ENCODE data around the gene SDK1. TPM values are rescaled to one million over a fixed set of nuclear protein-coding genes. Genes with fewer than 3 reads are reported as not detected.

The SDK1 gene
- total and polyA plus RNA-seq, 2 donors (not counting 3 experiments of a cell fraction or from before 2014, with no cell fraction given) = 1.6 to 3.9 TPM

DNA sequence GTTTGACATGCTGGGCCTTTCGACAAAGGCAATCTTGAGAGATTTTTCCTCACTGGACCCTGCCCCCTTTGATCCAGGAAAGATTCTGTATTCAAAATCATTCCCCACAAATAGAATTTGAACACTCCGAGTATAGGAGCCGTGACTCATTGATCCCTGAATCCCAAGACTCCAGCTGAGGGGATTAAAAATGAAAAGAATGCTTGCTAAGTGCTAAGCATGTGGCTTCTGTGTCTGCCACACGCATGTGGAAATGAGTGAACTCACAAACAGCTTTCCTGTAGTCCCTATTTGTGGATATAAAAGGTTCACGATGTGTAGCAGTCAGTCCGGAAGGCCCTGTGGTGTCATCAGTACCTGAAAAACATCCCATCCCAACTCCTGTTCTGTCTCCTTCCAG lies 674.3 kb downstream of the SDK1 start:
- FAIRE-seq (no peak), DNase-seq (ENCODE audit: low read depth, low spot score) (no peak)
- Histone ChIP-seq H3K27me3 (ENCODE audit: control insufficient read depth in 2 of 2, insufficient read depth in 2 of 2, low read length in 2 of 2) (no peaks in the 10 kb centered on the region), H3K79me2 (ENCODE audit: control insufficient read depth, insufficient read depth, low read length) (no peaks in the 10 kb centered on the region), H3K9me3 (replicated peaks; ENCODE audit: control insufficient read depth, insufficient read depth, low read length) (no peaks in the 10 kb centered on the region), H3K27ac (ENCODE audit: insufficient read depth, low read depth, low read length) (no peak overlapping the region), H3K4me3 (replicated peaks in 1 of 3; ENCODE audit: insufficient read depth in 1 of 3, low read depth in 1 of 3, low read length in 3 of 3) (no peak overlapping the region), H3K9ac (replicated peaks; ENCODE audit: extremely low read depth, insufficient read depth, low read length) (no peak overlapping the region), H3K9me1 (replicated peaks; ENCODE audit: control insufficient read depth, extremely low read depth, insufficient read depth, low read length) (no peaks in the 10 kb centered on the region), H2AFZ (ENCODE audit: low read depth, low read length) (no peak overlapping the region), H4K20me1 (replicated peaks; ENCODE audit: control insufficient read depth, extremely low read depth, insufficient read depth, low read length) (no peaks in the 10 kb centered on the region), H3K4me2 (ENCODE audit: insufficient read depth, low read length) (no peak overlapping the region), H3K4me1 (ENCODE audit: control insufficient read depth, extremely low read depth, insufficient read depth, low read length) (peaks cover 11% of the 10 kb centered on the region), H3K36me3 (ENCODE audit: control insufficient read depth in 2 of 2, extremely low read depth in 1 of 2, insufficient read depth in 2 of 2, low read length in 2 of 2) (no peaks in the 10 kb centered on the region)
- intact Hi-C loops (cut with micrococcal nuclease) = no loop called here
- BruUV-seq (replicated peaks) = no TSS peak
- ChIA-PET POLR2A (no interaction called here), CTCF (no interaction called here)
- TF ChIP-seq MYC (IDR thresholded peaks at IDR 0.05; ENCODE audit: low read depth, low read length) = no peak
- TF ChIP-seq JUN (IDR thresholded peaks at IDR 0.05; ENCODE audit: borderline replicate concordance, insufficient read depth, insufficient read length, low read depth) = no peak
- TF ChIP-seq, protein P1, sequence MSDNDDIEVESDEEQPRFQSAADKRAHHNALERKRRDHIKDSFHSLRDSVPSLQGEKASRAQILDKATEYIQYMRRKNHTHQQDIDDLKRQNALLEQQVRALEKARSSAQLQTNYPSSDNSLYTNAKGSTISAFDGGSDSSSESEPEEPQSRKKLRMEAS (IDR thresholded peaks at IDR 0.05; ENCODE audit: insufficient read depth, insufficient read length) = no peak
- TF ChIP-seq GATA2 (IDR thresholded peaks at IDR 0.05; ENCODE audit: insufficient read depth, insufficient read length, low read depth, low read length) = no peak
- no peak for TF ChIP-seq POLR2A (IDR thresholded peaks at IDR 0.05; ENCODE audit: low read depth, low read length)
- TF ChIP-seq POLR2AphosphoS5 (IDR thresholded peaks at IDR 0.05; ENCODE audit: insufficient read depth, low read depth, low read length) = no peak
- TF ChIP-seq, protein P2, sequence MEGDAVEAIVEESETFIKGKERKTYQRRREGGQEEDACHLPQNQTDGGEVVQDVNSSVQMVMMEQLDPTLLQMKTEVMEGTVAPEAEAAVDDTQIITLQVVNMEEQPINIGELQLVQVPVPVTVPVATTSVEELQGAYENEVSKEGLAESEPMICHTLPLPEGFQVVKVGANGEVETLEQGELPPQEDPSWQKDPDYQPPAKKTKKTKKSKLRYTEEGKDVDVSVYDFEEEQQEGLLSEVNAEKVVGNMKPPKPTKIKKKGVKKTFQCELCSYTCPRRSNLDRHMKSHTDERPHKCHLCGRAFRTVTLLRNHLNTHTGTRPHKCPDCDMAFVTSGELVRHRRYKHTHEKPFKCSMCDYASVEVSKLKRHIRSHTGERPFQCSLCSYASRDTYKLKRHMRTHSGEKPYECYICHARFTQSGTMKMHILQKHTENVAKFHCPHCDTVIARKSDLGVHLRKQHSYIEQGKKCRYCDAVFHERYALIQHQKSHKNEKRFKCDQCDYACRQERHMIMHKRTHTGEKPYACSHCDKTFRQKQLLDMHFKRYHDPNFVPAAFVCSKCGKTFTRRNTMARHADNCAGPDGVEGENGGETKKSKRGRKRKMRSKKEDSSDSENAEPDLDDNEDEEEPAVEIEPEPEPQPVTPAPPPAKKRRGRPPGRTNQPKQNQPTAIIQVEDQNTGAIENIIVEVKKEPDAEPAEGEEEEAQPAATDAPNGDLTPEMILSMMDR (IDR thresholded peaks at IDR 0.05; ENCODE audit: extremely low read depth in 1 of 2, insufficient read depth in 1 of 2, low read depth in 1 of 2, low read length in 2 of 2) = no peak
- no peak for TF ChIP-seq EZH2 (IDR thresholded peaks at IDR 0.05; ENCODE audit: borderline replicate concordance, low read depth, low read length, severe bottlenecking)
- TF ChIP-seq FOS (IDR thresholded peaks at IDR 0.05; ENCODE audit: borderline replicate concordance, insufficient read depth, low read length) = no peak
- dilution Hi-C loops (cut with MboI; ENCODE audit: extremely low pct_ligation_motif_present, low sequenced_read_pairs) = no loop called here

All from endothelial cell of umbilical vein (primary cell).